Smooth muscle cell (in vitro differentiated cells): ENCODE results near the gene ARMS2. TPM values are rescaled to one million over a fixed set of nuclear protein-coding genes. Genes with fewer than 3 reads are reported as not detected.

Source experiments
- DNase-seq: peaks from one replicate; lab custom pipeline; 2025; ENCODE audit not compliant: unreplicated experiment; lab: John Stamatoyannopoulos, UW
- H2AFZ ChIP-seq: fragments of 200-600 bp; sonication (generic); 2 replicates; pipeline ENCODE4 v1.6.0; 2016; ENCODE audit warnings: antibody characterized with exemption, low read depth, mild to moderate bottlenecking
- H3F3A ChIP-seq: fragments of 200-600 bp; sonication (generic); 2 replicates; pipeline ENCODE4 v1.6.0; 2017; ENCODE audit warnings: antibody characterized with exemption, low read depth
- H3K27ac ChIP-seq: fragments of 200-600 bp; sonication (generic); 2 replicates; pipeline ENCODE4 v1.5.1; 2016; ENCODE audit warnings: low read depth, mild to moderate bottlenecking
- H3K27me3 ChIP-seq: fragments of 200-600 bp; sonication (generic); 2 replicates; pipeline ENCODE4 v1.6.1; 2016; ENCODE audit warnings: low read depth, mild to moderate bottlenecking
- H3K36me3 ChIP-seq: fragments of 200-600 bp; sonication (generic); 2 replicates; pipeline ENCODE4 v1.5.1; 2016; ENCODE audit warnings: low read depth
- H3K4me1 ChIP-seq: fragments of 200-600 bp; sonication (generic); 2 replicates; pipeline ENCODE4 v1.5.1; 2016; ENCODE audit warnings: low read depth
- H3K4me2 ChIP-seq: fragments of 200-600 bp; sonication (generic); 2 replicates; pipeline ENCODE4 v1.6.0; 2016; ENCODE audit warnings: mild to moderate bottlenecking
- H3K4me3 ChIP-seq: fragments of 200-600 bp; sonication (generic); 2 replicates; pipeline ENCODE4 v1.5.1; 2016; ENCODE audit warnings: mild to moderate bottlenecking
- H3K79me2 ChIP-seq: fragments of 200-600 bp; sonication (generic); 2 replicates; pipeline ENCODE4 v1.6.0; 2016; ENCODE audit warnings: low read depth, mild to moderate bottlenecking
- H3K9ac ChIP-seq: fragments of 200-600 bp; sonication (generic); 2 replicates; pipeline ENCODE4 v1.6.0; 2016; ENCODE audit warnings: low read depth
- H3K9me3 ChIP-seq: fragments of 200-600 bp; sonication (generic); replicated peaks from 2 replicates; pipeline ENCODE4 v1.5.1; 2016; ENCODE audit warnings: low read depth
- H4K20me1 ChIP-seq: fragments of 200-600 bp; sonication (generic); 2 replicates; pipeline ENCODE4 v1.6.0; 2016; ENCODE audit warnings: low read depth
- CTCF ChIP-seq: fragments of 200-600 bp; sonication (generic); IDR thresholded peaks from 2 replicates; pipeline ENCODE4 v1.5.1; 2017; ENCODE audit warnings: borderline replicate concordance, mild to moderate bottlenecking, antibody characterized with exemption; ENCODE audit not compliant: insufficient read depth, poor library complexity, severe bottlenecking
- WGBS: methylation state at CpG from one replicate; pipeline ENCODE4 v1.1.7; 2016; ENCODE audit warnings: low lambda C conversion rate; 5-methylcytosine and 5-hydroxymethylcytosine counted together
- polyA plus RNA-seq: library from polyadenylated mRNA; unstranded; fragments of >200 nt; fragmentation: Nextera tagmentation; extraction: Ambion mirVana; gene quantifications from 2 replicates; pipeline ENCODE4 v1.2.1, GENCODE V29; 2016
- total RNA-seq: library from RNA; depleted of rRNA; stranded (reverse); fragments of >200 nt; gene quantifications from 2 replicates; pipeline ENCODE4 v1.2.3, GENCODE V29; 2014

Gene ARMS2
- total and polyA plus RNA-seq, 2 experiments from 2014 or later = not detected

- Histone ChIP-seq H3F3A (no peaks in the 10 kb centered on the region), H3K4me2 (no peak overlapping the region), H3K79me2 (no peaks in the 10 kb centered on the region), H4K20me1 (no peaks in the 10 kb centered on the region), H2AFZ (no peak overlapping the region), H3K9me3 (no peaks in the 10 kb centered on the region), H3K4me3 (no peak overlapping the region), H3K27me3 (no peaks in the 10 kb centered on the region), H3K4me1 (no peaks in the 10 kb centered on the region), H3K36me3 (peaks cover under 1% of the 10 kb centered on the region), H3K27ac (no peak overlapping the region), H3K9ac (no peak overlapping the region)
- WGBS = 83% methylated on average over 3 of the region's 3 CpGs
- no peak for DNase-seq
- no peak for TF ChIP-seq CTCF
Observed at GRCh38 chr10:122421054-122421625, 33.3 kb upstream of the ARMS2 start.

- no peak overlapping the region for H3K9ac ChIP-seq
- DNase-seq = no peak
- H3F3A ChIP-seq = no peaks in the 10 kb centered on the region
- no peaks in the 10 kb centered on the region for H3K36me3 ChIP-seq
- no peaks in the 10 kb centered on the region for H3K27me3 ChIP-seq
- no peaks in the 10 kb centered on the region for H3K4me1 ChIP-seq
- H2AFZ ChIP-seq = no peak overlapping the region
- H3K4me2 ChIP-seq = no peak overlapping the region
- no peak overlapping the region for H3K4me3 ChIP-seq
- no peak for TF ChIP-seq CTCF
- H3K79me2 ChIP-seq = no peaks in the 10 kb centered on the region
- H4K20me1 ChIP-seq = no peaks in the 10 kb centered on the region
- no peak overlapping the region for H3K27ac ChIP-seq
- no peaks in the 10 kb centered on the region for H3K9me3 ChIP-seq
Observed at GRCh38 chr10:122421742-122422141, 32.7 kb upstream of the ARMS2 start.

GRCh38 chr10:122422266-122422989 is 32.0 kb upstream of the ARMS2 start:
- H3K9ac ChIP-seq = no peak overlapping the region
- no peak overlapping the region for H2AFZ ChIP-seq
- no peaks in the 10 kb centered on the region for H3K4me1 ChIP-seq
- no peak overlapping the region for H3K27ac ChIP-seq
- H3K36me3 ChIP-seq = no peaks in the 10 kb centered on the region
- no peaks in the 10 kb centered on the region for H4K20me1 ChIP-seq
- TF ChIP-seq CTCF = no peak
- H3K4me2 ChIP-seq = no peak overlapping the region
- H3K79me2 ChIP-seq = no peaks in the 10 kb centered on the region
- H3K27me3 ChIP-seq = no peaks in the 10 kb centered on the region
- H3K4me3 ChIP-seq = no peak overlapping the region
- no peak for DNase-seq
- WGBS = 93% methylated on average over 5 of the region's 5 CpGs
- H3K9me3 ChIP-seq = no peaks in the 10 kb centered on the region
- H3F3A ChIP-seq = no peaks in the 10 kb centered on the region

- no peak overlapping the region for H2AFZ ChIP-seq
- H3K4me2 ChIP-seq = no peak overlapping the region
- no peaks in the 10 kb centered on the region for H3K79me2 ChIP-seq
- no peaks in the 10 kb centered on the region for H3K27me3 ChIP-seq
- H3K4me3 ChIP-seq = no peak overlapping the region
- H3K27ac ChIP-seq = no peak overlapping the region
- no peak for TF ChIP-seq CTCF
- 98% methylated on average over 2 of the region's 2 CpGs for WGBS
- no peaks in the 10 kb centered on the region for H3K4me1 ChIP-seq
- H3K9ac ChIP-seq = no peak overlapping the region
- DNase-seq = no peak
- H3F3A ChIP-seq = no peaks in the 10 kb centered on the region
- H3K9me3 ChIP-seq = no peaks in the 10 kb centered on the region
- H3K36me3 ChIP-seq = no peaks in the 10 kb centered on the region
- no peaks in the 10 kb centered on the region for H4K20me1 ChIP-seq
Observed at GRCh38 chr10:122424059-122424458, 30.4 kb upstream of the ARMS2 start.
